GOT3 (cell line): ENCODE results near the gene AGBL5.

Source experiments
- DNase-seq: peaks from one replicate; lab custom pipeline; 2025; ENCODE audit warnings: mixed read lengths; lab: John Stamatoyannopoulos, UW

Gene AGBL5

DNA sequence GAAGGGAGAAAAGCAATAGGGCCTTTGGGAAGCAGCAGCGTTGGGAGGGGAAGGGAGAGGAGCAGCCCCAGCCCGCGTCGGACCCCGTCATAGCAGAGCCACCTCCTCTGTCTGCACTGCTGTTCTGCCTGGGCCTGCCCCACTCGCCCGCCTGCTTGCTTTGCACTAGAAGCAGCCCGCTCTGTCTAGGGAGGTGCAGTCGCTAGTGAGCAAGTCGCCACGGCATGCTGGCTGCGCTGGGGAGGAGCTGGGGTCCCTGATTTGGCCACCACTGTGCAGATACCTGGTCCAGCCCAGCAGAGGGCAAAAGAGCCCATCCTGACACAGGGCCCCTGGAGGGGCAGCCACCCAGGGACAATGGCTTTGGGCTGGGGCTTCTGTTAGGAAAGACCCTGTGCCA is 26.7 kb upstream of the AGBL5 start:
- DNase-seq, result no peak

- DNase-seq, result no peak
Observed at GRCh38 chr2:27025281-27025800, 26.1 kb upstream of the AGBL5 start.

GRCh38 chr2:27025861-27026851 is 25.3 kb upstream of the AGBL5 start:
- DNase-seq, result no peak

- no peak for DNase-seq
Observed at GRCh38 chr2:27027211-27027651, 24.2 kb upstream of the AGBL5 start.

GRCh38 chr2:27029051-27029450 is 22.4 kb upstream of the AGBL5 start:
- no peak for DNase-seq

- DNase-seq, result peak; percentile 58
Observed at GRCh38 chr2:27032495-27033252, 18.8 kb upstream of the AGBL5 start, which contains the start of gene TMEM214. Gene TMEM214 (plus strand): TSS chr2:27032965. CDS start chr2:27033016, 51 bp downstream.

GRCh38 chr2:27033253-27033852 is 18.1 kb upstream of the AGBL5 start:
- no peak for DNase-seq

GRCh38 chr2:27038012-27038411 is 13.5 kb upstream of the AGBL5 start:
- DNase-seq, result no peak

DNA sequence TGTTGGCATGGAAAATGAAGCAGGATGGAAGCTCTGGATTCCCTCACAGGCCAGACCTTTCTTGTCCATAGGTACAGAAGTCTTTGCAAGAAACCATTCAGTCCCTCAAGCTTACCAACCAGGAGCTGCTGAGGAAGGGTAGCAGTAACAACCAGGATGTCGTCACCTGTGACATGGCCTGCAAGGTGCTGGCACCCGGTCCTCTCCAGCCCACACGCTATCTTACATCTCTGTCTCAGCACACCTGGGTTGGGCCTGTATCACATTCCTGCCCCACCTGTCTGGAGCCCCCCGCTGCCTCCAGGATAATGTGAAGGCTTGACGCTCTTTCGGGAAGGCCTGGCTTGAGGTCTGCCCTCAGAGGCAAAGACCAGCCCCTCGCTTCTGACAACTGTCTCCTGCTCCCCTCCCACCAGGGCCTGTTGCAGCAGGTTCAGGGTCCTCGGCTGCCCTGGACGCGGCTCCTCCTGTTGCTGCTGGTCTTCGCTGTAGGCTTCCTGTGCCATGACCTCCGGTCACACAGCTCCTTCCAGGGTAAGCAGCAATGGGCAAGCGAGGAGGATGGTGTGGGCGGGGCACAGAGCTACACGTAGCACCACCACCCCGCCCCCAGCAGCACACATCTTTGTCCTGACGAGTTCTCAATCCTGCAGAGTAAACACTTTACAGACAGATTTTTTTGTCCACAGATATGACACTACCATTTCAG is 12.7 kb upstream of the AGBL5 start:
- DNase-seq, result no peak

DNA sequence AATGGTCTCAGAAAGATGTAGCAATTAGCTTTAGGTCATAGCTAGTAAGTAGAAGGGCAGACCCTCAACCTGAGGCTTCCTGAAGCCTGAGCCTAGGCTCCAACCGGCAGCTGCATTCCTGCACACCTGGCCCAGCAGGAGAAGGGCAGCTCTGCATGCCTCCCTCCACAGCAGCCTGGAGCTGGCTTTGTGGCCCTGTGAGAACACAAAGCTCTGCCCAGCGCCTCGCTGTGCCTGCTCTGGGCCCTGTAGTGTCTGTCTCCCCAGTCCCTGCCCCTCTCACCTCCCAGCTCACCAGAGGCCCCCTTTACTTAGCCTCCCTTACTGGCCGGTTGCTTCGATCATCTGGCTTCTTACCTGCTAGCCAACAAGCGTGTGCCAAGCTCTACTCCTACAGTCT is 12.0 kb upstream of the AGBL5 start:
- DNase-seq, result no peak

GRCh38 chr2:27039871-27040270 is 11.6 kb upstream of the AGBL5 start:
- no peak for DNase-seq

- no peak for DNase-seq
Observed at GRCh38 chr2:27040282-27040681, 11.2 kb upstream of the AGBL5 start.

- no peak for DNase-seq
Observed at GRCh38 chr2:27041752-27042151, 9.7 kb upstream of the AGBL5 start.

- no peak for DNase-seq
Observed at GRCh38 chr2:27042159-27042661, 9.3 kb upstream of the AGBL5 start.

GRCh38 chr2:27042985-27043634 is 8.4 kb upstream of the AGBL5 start:
- no peak for DNase-seq

DNA sequence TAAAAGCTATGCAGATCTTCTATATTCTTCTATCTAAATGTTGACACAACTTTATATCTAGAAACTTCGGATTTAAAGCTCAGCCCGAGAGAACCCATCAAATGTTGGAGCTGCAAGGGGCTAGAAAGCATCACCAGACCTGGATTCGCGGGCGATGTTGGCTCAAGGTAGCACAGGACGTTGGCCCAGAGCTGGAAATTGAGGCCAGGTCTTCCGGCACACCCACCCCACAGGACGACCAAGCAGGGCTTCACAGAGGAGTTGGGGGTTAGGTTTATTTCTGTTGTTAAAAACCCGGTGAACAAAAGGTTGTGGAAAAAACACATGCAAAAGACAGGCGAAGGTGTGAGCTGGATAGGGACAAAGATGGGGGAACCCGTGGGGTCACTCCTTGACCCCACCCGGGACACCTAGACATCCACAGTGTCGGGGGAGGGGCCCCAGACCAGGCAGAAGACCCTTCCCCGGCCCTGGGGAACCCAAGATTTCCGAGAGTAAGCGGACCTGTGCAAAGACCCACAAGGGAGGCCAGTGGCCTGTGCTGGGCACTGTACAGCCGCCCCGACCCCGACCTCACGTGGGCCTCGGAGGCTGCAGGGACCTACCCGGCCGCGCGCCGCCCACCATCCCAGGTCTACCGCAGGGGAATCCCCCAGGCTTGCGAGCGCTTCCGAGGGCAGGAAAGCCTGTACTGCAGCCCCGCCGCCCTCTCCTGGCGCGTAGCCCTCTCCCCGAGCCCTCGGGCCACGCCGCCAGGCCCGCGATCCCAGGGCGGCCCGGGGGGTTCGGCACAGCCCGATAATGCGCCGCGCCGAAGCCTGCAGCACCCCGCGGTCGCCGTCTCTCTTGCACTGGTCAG is 1.8 kb upstream of the AGBL5 start:
- no peak for DNase-seq

GRCh38 chr2:27050281-27050995 is 1.0 kb upstream of the AGBL5 start:
- peak; percentile 84 for DNase-seq

DNA sequence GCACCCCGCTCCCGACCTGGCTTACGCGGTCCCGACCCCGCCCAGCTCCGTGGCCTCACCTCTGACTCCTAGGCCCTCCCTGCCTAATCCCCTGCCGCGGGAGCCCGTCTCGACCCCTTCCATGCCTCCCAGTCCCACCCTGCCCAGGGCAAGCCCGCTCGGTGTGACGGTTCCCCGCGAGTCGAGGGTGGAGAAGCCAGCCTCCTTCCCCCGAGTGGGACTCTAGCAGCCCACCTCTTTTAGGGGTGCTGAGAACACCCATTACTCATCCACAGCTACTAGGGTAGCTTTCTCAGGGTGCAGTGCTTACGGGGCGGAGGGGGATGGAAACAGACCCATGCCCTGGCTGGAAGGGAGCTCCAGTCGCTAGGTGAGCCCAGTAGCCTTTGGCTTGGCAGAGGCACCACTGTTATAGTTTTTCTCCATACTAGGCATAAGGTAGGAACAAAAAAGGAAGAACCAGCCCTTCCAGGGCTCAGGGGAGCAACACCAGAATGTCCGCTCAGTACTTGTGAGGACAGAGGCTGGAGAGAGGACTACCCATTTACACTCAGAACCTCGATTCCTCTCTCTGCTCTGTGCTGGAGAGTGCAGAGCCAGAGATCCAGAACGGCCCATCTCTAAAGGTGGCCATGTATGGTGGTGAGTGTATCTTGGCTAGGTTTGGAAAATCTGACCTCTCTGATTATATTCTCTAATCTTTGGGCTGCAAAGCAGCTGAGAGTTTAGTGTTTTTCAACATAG is 606 bp downstream of the AGBL5 start:
- DNase-seq, result no peak
